Measurements from ENCODE around the gene EPS8L1.
"Not testable (repeated sequence)": the region's sequence is repeated elsewhere in the genome, so short reads cannot be mapped to it uniquely, and the experiment has no call there.

The EPS8L1 gene

GRCh38 chr19:55103190-55103589, 27.5 kb downstream of the EPS8L1 start:
- H3K4me3 ChIP-seq (ENCODE audit: low read depth, low read length) = no peak overlapping the region
- no peak overlapping the region for H3K27ac ChIP-seq
- H3K36me3 ChIP-seq = peaks cover 19% of the 10 kb centered on the region
- DNase-seq = no peak
- TF ChIP-seq CTCF (IDR thresholded peaks at IDR 0.05; ENCODE audit: low read depth, low read length) = no peak
- H3K9me3 ChIP-seq (ENCODE audit: severe bottlenecking) = no peaks in the 10 kb centered on the region
- no peaks in the 10 kb centered on the region for H3K27me3 ChIP-seq (ENCODE audit: insufficient read depth, low read depth, severe bottlenecking)

GRCh38 chr19:55105237-55105636, 29.6 kb downstream of the EPS8L1 start:
- no peak for TF ChIP-seq CTCF (IDR thresholded peaks at IDR 0.05; ENCODE audit: low read depth, low read length)
- Histone ChIP-seq H3K36me3 (peaks cover 14% of the 10 kb centered on the region), H3K4me3 (ENCODE audit: low read depth, low read length) (no peak overlapping the region), H3K27ac (no peak overlapping the region), H3K9me3 (ENCODE audit: severe bottlenecking) (no peaks in the 10 kb centered on the region), H3K27me3 (ENCODE audit: insufficient read depth, low read depth, severe bottlenecking) (no peaks in the 10 kb centered on the region)
- no peak for DNase-seq

- H3K27ac ChIP-seq = no peak overlapping the region
- no peak for TF ChIP-seq CTCF (IDR thresholded peaks at IDR 0.05; ENCODE audit: low read depth, low read length)
- no peaks in the 10 kb centered on the region for H3K9me3 ChIP-seq (ENCODE audit: severe bottlenecking)
- H3K36me3 ChIP-seq = peaks cover 14% of the 10 kb centered on the region; the same call in 1 of the 2 replicates
- no peak for DNase-seq
- no peak overlapping the region for H3K4me3 ChIP-seq (ENCODE audit: low read depth, low read length)
- H3K27me3 ChIP-seq (ENCODE audit: insufficient read depth, low read depth, severe bottlenecking) = no peaks in the 10 kb centered on the region
Observed at GRCh38 chr19:55106591-55106990, 30.9 kb downstream of the EPS8L1 start.

GRCh38 chr19:55107252-55107651, 31.6 kb downstream of the EPS8L1 start:
- DNase-seq; H3K27ac ChIP-seq; H3K9me3 ChIP-seq (ENCODE audit: severe bottlenecking); H3K4me3 ChIP-seq (ENCODE audit: low read depth, low read length); H3K27me3 ChIP-seq (ENCODE audit: insufficient read depth, low read depth, severe bottlenecking): not testable (repeated sequence)
- peaks cover 15% of the 10 kb centered on the region for H3K36me3 ChIP-seq

- H3K9me3 ChIP-seq (ENCODE audit: severe bottlenecking) = no peaks in the 10 kb centered on the region
- no peak overlapping the region for H3K4me3 ChIP-seq (ENCODE audit: low read depth, low read length)
- no peaks in the 10 kb centered on the region for H3K27me3 ChIP-seq (ENCODE audit: insufficient read depth, low read depth, severe bottlenecking)
- no peak overlapping the region for H3K27ac ChIP-seq
- no peak for TF ChIP-seq CTCF (IDR thresholded peaks at IDR 0.05; ENCODE audit: low read depth, low read length)
- peaks cover 6% of the 10 kb centered on the region for H3K36me3 ChIP-seq
- DNase-seq = no peak
Observed at GRCh38 chr19:55109527-55110291, 34.0 kb downstream of the EPS8L1 start.

GRCh38 chr19:55111238-55111831, 35.7 kb downstream of the EPS8L1 start:
- Histone ChIP-seq H3K36me3 (peaks cover 6% of the 10 kb centered on the region), H3K27me3 (ENCODE audit: insufficient read depth, low read depth, severe bottlenecking) (no peaks in the 10 kb centered on the region), H3K27ac (no peak overlapping the region), H3K9me3 (ENCODE audit: severe bottlenecking) (no peaks in the 10 kb centered on the region), H3K4me3 (ENCODE audit: low read depth, low read length) (no peak overlapping the region)
- no peak for DNase-seq
- no peak for TF ChIP-seq CTCF (IDR thresholded peaks at IDR 0.05; ENCODE audit: low read depth, low read length)
